GM12874 (cell line): Measurements from ENCODE around the gene NAPSA.

Experiments used
- CTCF ChIP-seq: IDR thresholded peaks from 2 replicates; pipeline ENCODE4 v1.5.1; 2011; ENCODE audit warnings: low read depth, mild to moderate bottlenecking, control low read depth, low read length, moderate library complexity; ENCODE audit not compliant: insufficient read depth

Gene NAPSA

GRCh38 chr19:50318438-50318837 is 47.0 kb downstream of the NAPSA start:
- no peak for TF ChIP-seq CTCF

- no peak for TF ChIP-seq CTCF
Measured at GRCh38 chr19:50317115-50317514, 48.3 kb downstream of the NAPSA start.

GRCh38 chr19:50315773-50316448 is 49.5 kb downstream of the NAPSA start:
- no peak for TF ChIP-seq CTCF

DNA sequence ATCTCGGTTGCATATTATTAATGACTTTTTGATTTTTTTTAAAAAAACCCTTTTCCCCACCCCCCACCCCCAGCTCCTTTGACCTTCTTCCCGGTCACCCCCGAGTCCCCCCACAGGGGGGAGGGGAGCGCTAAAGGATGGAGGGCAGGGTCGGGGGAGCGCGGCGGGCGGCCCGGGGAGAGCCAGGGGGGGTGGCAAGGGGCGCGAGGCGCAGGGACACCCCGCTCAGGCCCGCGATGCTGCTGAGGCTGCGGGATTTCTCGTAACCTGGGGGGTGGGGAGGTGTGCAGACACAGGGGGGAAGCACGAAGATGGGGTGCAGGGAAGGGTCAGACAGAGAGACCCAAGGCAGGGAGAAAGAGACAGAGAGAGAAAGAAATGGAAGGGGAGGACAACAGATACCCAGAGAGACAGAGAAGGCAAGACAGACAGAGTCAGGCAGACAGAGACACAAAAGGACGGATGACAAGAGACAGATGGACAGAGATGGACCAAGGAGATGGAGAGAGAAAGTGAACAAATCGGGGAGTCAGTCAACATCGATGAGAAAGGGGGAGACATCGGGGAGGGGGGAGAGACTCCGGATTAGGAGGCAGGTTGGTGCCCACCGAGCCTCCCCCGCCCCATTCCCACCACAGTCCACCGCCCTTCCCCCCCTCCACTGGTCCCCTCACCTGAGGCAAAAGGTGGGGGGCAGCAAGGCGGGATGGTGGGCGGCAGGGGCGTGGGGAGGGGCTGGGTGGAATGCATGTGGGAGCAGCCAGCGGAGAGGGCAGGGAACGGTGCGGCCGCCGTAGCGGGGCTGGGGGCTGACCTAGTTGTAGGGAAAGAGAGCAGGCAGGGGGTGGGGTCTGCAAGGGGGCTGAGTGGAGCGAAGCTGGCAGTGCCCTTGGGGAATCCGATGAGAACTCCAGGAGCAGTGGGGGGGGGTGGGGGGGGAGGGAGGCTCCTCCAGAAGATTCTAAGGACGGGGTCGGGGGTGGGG is 50.4 kb downstream of the NAPSA start:
- no peak for TF ChIP-seq CTCF

GRCh38 chr19:50313812-50314536 is 51.5 kb downstream of the NAPSA start:
- TF ChIP-seq CTCF: no peak

GRCh38 chr19:50312967-50313811 is 52.2 kb downstream of the NAPSA start:
- TF ChIP-seq CTCF: no peak
